ENCODE measurements around the gene RMND1. TPM values are rescaled to one million over a fixed set of nuclear protein-coding genes. Genes with fewer than 3 reads are reported as not detected.

The RMND1 gene
- total and polyA plus RNA-seq, 9 of the 15 experiments (the other 6 are each of a cell fraction or from before 2014, with no cell fraction given): 26.9 to 47.8 (median 36.2) TPM

DNA sequence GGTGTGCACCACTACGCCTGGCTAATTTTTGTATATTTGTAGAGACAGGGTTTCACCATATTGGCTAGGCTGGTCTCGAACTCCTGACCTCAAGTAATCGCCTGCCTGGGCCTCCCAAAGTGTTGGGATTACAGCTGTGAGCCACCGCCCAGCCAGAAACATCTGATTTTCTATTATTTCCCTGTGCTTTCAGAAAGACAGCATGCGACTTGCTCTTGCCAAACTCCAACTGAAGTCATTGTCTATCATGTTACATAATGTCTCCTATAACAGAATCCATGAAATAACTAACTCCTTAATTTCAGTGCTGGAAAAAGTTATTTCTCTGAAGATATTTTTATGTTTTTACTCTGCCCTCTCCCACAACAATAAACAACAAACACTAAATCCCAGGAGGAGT lies 8.5 kb downstream of the RMND1 start:
- no peak overlapping the region for H3K4me2 ChIP-seq (ENCODE audit: insufficient read depth, low read length)
- H3K4me1 ChIP-seq (replicated peaks in 1 of 2; ENCODE audit: control insufficient read depth in 2 of 2, insufficient read depth in 2 of 2, low read length in 2 of 2): no peaks in the 10 kb centered on the region; a peak in 1 of 5 replicates
- CTCF ChIA-PET (ENCODE audit: low intra/inter-chr PET ratio): no interaction called here
- H3K9me1 ChIP-seq (ENCODE audit: control insufficient read depth, insufficient read depth, low read length): no peaks in the 10 kb centered on the region
- DNase-seq (ENCODE audit: extremely low read depth in 1 of 4, low spot score in 3 of 4): no peak
- no peak overlapping the region for H3K9ac ChIP-seq (ENCODE audit: insufficient read depth in 1 of 2, low read depth in 2 of 2, low read length in 2 of 2)
- H3K27ac ChIP-seq (ENCODE audit: extremely low read depth, low read depth, low read length): no peak overlapping the region
- in situ Hi-C loops (cut with MboI): no loop called here
- H3K79me2 ChIP-seq (ENCODE audit: control insufficient read depth, insufficient read depth, low read length): peaks cover 81% of the 10 kb centered on the region
- WGBS (ENCODE audit: insufficient coverage, low coverage, missing lambda C conversion rate): 86% methylated on average over 5 of the region's 5 CpGs
- no peak overlapping the region for H3K4me3 ChIP-seq
- ATAC-seq: no peak
- TF ChIP-seq TARDBP (IDR thresholded peaks at IDR 0.05) (no peak), SLC30A9 (CRISPR knock-in tag; IDR thresholded peaks at IDR 0.05) (no peak), RBFOX2 (IDR thresholded peaks at IDR 0.05; ENCODE audit: low read depth, low read length) (no peak), GTF2F1 (IDR thresholded peaks at IDR 0.05; ENCODE audit: low read depth, low read length) (no peak), TRIM28 (IDR thresholded peaks at IDR 0.05) (no peak)
- TF ChIP-seq, protein P1, sequence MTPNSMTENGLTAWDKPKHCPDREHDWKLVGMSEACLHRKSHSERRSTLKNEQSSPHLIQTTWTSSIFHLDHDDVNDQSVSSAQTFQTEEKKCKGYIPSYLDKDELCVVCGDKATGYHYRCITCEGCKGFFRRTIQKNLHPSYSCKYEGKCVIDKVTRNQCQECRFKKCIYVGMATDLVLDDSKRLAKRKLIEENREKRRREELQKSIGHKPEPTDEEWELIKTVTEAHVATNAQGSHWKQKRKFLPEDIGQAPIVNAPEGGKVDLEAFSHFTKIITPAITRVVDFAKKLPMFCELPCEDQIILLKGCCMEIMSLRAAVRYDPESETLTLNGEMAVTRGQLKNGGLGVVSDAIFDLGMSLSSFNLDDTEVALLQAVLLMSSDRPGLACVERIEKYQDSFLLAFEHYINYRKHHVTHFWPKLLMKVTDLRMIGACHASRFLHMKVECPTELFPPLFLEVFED (CRISPR knock-in tag; conservative IDR thresholded peaks at IDR 0.05): no peak
- no peak overlapping the region for H2AFZ ChIP-seq (ENCODE audit: low read depth, low read length)
- POLR2A ChIA-PET: interaction anchor here (0.6 kb wide), 1 partner anchor 9 kb away, joined by 3 read pairs; no protein-coding TSS in a partner anchor
- intact Hi-C loops (cut with micrococcal nuclease): loop anchor here (5.0 kb wide), 1 partner anchor 34 kb away; no protein-coding TSS in a partner anchor
- no peaks in the 10 kb centered on the region for H3K27me3 ChIP-seq (ENCODE audit: control insufficient read depth in 2 of 2, insufficient read depth in 2 of 2, low read length in 2 of 2)
- H3K36me3 ChIP-seq (ENCODE audit: control insufficient read depth, insufficient read depth, low read length): peaks cover 55% of the 10 kb centered on the region
- no TSS peak for BruUV-seq (replicated peaks)
- no peaks in the 10 kb centered on the region for H4K20me1 ChIP-seq (replicated peaks; ENCODE audit: control insufficient read depth, insufficient read depth, low read length)
- H3K9me3 ChIP-seq (replicated peaks; ENCODE audit: control insufficient read depth, insufficient read depth, low read depth, low read length): no peaks in the 10 kb centered on the region
- FAIRE-seq: no peak

Measured in K562 (cell line).